HG03159 (cell line): ENCODE data around the gene NSUN4.
A peak's percentile ranks its signal among the peaks of the same experiment; 100 is the strongest.
"Not testable (repeated sequence)": the region's sequence is repeated elsewhere in the genome, so short reads cannot be mapped to it uniquely, and the experiment has no call there.

Experiments used
- ATAC-seq: cut with Tn5 transposase; IDR thresholded peaks from one replicate; pipeline ENCODE4 v1.9.1; 2021; ENCODE audit warnings: mild to moderate bottlenecking, moderate library complexity; ENCODE audit not compliant: unreplicated experiment

Gene NSUN4

DNA sequence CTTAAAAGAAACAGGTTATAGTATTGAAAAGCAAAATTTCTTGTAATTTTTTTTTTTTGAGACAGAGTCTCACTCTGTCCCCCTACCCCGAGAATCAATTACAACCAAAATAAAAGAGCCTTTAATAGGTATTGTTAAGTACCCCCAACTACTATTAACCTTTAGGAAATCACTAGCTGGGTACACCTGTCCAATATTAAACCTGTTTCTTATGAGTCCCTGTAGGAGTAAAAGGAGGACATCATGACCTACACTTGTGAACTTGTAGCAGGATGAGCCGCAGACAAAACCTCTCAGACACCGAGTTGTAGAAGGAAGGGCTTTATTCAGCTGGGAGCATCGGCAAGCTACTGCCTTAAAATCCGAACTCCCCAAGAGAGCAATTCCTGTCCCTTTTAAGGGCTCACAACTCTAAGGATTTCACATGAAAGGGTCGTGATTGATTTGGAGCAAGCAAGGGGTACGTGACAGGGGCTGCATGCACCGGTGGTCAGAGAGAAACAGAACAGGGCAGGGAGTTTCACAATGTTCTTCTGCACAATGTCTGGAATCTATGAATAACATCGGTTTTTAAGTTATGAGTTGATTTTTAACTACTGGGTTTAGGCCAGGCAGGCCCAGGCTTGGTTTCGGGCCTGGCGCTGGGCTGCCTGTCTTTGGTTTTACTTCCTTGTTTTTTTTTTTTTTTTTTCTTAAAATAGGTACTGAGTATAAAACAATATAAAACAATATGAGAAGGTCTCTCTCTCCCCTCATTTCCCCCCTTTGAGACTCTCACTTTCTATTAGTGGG lies 15.1 kb upstream of the NSUN4 start:
- not testable (repeated sequence) for ATAC-seq

DNA sequence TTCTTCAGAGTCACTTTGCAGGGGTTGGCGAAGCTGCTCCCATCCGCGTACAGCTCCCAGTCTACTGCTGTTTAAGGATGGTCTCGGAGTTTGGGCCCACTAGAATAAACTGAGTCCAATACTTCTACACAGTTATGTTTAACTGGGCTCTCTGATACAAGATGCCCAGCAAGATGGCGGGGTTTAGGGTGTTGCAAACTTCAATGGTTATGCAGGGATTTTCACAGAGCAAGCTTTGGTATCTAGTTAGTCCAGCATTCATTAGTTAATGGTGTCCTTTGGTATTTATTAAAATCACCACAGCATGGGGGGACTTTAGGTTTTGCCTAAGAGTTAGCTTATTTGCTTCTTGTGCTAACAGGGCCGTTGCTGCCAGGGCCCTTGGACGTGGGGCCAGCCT lies 12.4 kb upstream of the NSUN4 start:
- not testable (repeated sequence) for ATAC-seq

DNA sequence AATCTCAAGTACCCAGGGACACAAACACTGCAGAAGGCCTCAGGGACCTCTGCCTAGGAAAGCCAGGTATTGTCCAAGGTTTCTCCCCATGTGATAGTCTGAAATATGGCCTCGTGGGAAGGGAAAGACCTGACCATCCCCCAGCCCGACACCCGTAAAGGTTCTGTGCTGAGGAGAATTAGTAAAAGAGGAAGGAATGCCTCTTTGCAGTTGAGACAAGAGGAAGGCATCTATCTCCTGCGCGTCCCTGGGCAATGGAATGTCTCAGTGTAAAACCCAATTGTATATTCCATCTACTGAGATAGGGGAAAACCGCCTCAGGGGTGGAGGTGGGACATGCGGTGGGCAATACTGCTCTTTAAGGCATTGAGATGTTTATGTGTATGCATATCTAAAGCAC lies 10.8 kb upstream of the NSUN4 start:
- ATAC-seq = not testable (repeated sequence)

DNA sequence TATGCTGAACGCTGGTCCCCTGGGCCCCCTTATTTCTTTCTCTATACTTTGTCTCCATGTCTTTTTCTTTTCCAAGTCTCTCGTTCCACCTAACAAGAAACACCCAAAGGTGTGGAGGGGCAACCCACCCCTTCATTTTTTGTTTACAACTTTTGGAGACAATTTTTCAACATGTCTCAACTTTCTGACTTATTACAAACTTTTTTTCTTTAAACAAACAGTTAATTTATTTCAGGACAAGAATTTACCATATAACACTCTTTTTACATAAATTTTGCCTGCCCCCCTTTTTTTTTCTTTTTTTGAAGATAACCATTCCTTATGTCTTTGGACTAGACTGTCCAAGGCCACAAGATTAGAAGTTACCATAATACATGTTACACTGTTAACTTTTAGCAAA lies 10.2 kb upstream of the NSUN4 start:
- not testable (repeated sequence) for ATAC-seq

DNA sequence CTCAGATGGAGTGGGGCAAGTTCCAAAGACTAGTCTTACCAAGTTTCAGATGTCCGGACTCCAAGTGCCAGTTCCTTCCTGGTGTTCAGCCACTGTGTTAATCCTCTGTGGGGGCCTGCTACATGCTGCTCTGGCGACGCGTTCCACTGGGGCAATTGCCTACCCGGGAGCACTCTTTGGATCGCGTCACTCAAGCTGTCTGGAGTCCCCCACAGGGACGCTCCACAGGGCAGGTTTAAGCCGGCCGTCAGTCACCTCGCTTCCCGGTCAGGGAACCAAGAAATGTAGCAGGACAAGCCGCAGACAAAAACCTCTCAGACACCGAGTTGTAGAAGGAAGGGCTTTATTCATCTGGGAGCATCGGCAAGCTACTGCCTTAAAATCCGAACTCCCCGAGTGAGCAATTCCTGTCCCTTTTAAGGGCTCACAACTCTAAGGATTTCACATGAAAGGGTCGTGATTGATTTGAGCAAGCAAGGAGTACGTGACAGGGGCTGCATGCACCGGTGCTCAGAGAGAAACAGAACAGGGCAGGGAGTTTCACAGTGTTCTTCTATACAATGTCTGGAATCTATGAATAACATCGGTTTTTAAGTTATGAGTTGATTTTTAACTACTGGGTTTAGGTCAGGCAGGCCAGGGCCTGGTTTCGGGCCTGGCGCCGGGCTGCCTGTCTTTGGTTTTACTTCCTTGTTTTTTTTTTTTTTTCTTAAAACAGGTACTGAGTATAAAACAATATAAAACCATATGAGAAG lies 8.6 kb upstream of the NSUN4 start:
- not testable (repeated sequence) for ATAC-seq

DNA sequence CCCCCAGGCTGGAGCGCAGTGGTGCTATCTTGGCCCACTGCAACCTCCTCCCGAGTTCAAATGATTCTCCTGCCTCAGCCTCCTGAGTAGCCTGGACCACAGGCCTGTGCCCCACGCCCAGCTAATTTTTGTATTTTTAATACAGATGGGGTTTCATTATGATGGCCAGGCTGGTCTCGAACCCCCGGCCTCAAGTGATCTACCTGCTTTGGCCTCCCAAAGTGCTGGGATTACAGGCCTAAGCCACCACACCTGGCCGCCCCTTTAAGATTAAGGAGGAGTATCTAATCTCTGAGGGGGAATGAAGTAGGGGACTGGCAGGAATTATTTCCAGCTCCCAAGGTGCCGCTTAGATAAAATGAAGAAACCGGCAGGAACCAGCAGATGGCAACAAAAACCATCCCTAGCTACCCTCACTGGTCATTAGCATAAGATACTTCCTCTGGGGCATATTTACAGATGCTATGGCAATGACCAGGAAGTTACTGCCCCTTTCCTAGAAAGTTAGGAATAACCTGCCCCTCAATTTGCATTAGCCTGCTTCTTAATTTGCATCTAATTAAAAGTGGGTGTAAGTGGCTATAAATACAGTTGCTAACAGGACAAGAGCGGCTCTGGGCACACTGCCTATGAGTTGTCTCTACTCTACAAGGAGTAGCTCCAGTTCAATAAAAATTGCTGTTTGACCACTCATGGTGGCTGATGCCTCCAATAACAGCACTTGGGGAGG lies 7.1 kb upstream of the NSUN4 start:
- peak; percentile 47 for ATAC-seq

DNA sequence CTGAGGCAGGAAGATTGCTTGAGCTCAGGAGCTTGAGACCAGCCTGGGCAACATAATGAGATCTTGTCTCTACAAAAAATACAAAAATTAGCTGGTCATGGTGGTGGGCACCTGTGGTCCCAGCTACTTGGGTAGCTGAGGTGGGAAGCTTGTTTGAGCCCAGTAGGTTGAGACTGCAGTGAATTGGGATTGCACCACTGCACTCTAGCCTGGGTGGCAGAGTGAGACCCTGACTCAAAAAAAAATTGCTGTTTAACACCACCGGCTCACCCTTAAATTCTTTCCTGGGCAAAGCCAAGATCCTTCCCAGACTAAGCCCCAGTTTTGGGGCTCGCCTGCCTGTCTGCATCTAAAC lies 6.6 kb upstream of the NSUN4 start:
- no peak for ATAC-seq

DNA sequence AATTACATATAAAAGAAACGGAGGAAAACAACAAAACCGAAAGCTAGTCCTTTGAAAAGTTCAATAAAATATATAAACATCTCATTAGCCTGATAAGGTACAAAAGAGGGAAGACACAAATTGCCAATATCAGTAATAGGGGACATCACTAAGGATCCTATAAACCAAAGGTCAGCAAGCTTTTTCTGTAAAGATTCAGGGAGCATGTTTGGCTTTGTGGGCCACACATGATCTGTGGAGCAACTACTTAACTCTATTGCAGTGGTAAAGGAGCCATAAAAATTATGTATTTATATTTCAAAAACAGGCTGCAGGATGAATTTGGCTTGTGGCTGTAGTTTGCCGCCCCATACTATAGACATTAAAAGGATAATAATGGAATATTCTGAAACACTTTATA lies 5.5 kb upstream of the NSUN4 start:
- no peak for ATAC-seq

DNA sequence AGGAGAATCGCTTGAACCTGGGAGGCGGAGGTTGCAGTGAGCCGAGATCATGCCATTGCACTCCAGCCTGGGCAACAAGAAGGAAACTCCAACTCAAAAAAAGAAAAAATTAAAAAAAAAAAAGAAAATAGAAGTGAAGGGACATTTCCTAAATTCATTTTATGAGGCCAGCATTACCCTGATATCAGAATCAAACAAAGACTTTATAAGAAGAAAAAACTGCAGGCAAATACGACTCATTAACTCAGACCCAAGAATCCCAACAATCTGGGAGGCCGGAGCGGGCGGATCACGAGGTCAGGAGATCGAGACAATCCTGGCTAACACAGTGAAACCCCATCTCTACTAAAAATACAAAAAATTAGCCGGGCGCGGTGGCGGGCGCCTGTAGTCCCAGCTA lies 3.2 kb upstream of the NSUN4 start:
- not testable (repeated sequence) for ATAC-seq

DNA sequence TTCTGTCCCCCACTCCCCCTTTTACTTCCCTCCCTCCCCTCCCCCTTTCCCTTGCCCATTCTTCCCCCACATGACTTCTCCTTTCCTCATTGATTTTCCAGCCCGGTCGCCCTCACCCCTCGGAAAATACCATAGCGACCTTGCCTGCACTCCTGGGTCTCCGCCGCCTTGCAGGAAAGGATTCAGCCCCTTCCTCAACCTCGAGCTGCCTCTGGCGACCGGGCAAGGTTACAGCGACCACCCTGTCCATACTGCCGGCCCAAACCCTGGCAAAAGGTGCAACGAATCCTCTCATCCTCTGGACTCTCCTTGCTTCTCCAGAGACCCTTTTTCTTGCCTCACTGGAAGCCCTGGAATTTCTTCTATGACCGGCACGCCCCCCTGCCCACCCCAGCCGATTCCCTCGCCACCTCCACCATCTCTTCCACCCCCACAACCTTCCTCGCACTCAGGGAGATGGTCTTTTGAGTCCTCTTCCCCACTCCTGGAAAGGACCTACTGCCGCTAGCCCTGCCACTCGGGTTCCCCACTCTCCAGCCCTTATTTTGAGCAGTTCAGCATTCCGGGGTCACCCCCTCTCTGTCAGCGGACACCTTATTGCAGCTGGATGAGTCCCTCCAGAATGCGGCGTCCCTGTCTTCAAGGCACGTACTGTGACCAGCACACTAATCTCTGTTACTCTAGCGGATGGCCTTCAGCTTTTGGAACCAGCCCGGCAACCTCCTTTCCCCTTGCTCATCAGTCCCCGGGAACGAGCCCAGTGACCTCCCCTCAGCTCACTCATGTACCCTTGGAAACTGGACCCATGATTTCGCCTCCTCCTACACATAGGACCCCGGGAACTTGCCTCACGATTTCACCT lies 846 bp downstream of the NSUN4 start:
- ATAC-seq = no peak

DNA sequence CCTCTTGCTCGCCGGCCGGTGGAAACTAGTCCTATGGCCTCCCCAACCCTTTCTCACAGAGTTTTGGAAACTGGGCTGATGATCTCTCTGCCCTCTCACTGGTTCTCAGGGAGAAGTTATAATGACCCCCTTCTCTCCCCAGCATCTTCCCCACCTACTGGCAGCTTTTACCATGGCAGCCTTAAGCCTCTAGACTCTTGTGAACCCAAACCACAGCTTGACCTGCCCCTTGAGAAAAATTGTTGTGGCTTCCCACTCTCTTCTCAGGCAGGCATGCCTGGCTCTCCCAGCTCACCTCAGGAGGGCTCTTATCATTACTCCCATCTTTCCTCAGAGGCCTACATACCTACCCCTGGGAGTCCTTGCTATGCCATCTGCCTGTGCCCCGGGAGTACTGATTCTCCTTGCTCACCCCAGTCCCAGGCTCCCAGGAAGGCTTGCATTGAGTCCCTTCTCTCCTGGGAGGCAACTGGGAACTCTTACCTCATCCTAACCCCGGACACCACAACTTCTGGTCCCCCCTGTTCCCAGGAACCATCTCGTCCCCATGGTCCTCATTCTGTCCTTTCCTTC lies 1.6 kb downstream of the NSUN4 start:
- ATAC-seq = peak; percentile 42

DNA sequence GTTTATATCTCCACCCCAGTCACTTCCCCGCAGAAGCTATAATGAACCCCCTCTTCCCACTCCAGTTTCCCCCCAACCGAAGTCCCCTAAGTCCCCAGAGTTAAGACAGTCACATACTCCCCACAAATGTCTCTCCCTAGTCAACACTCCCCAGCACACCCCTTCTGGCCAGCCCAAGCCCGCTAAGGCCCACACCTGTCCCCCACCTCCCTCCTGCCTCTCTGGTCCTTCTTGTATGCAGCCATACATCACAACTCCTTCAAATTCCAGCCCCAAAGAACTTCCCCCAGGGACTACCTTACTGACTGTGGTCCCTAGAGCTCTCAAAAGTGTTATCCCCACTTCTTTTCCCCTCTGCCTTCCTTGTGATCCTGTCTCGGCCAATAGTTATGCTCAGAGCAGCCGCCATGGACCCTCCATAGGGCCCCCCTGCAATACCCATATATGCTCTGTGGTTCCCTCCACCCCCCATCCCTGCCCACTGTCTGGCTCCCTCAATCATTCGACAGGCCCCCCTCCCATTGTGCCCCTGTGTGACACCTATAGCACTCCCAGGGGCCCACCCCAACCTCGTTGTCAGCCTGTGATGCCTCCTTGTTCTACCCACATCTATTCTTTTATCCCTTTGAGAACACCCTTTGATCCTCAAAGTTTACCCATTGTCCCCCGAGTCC lies 2.2 kb downstream of the NSUN4 start:
- no peak for ATAC-seq

DNA sequence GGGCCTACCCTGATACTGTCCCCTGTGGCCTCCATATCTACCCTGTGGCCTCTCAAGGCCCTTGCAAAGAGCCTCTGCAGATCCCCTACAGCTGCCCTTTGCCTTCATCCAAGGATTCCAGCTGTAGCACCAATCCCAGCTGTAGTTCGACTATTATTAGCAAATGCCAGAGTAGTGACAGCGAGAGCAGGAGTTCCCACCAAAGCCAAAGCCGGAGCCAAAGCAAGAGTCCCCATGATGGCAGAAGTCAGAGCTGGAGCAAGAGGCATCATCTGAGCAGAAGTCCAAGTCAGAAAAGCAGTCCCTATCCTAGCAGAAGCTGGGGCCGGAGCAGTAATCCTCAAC lies 2.7 kb downstream of the NSUN4 start:
- ATAC-seq = no peak

DNA sequence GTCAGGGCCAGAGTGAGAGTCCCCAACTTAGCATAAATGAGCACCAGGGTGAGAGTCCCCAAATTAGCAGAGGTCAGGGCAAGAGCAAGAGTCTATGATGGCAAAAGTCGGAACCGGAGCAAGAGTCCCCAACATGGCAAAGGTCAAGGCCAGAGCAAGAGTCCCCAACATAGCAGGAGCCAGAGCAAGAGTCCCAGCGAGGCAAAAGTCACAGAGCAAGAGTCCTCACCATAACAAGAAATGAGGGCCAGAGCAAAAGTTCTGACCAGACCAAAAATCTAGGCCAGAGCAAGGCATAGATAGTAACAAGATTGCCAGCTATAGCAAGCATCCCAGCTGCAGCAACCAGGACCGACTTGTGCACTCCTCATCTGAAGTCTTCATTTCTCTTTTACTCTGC lies 3.1 kb downstream of the NSUN4 start:
- no peak for ATAC-seq

DNA sequence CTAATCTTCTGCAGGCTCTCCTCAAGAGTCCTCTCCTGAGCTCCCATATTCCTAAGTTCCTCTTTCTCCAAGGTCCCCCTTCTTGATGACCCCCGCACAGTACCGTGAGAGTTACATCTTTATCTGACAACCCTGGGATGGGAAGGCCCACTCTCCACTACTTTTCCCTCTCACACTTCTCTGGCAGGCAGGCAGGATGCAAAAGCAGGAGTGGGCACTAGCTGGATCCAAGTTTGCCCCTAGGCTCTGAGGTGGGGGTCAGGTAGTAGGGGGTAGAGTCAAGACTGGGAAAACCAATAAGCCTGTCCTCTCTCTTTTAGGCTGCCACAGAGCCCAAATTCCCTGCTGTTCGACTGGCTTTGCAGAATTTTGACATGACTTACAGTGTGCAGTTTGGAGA lies 3.9 kb downstream of the NSUN4 start:
- no peak for ATAC-seq

DNA sequence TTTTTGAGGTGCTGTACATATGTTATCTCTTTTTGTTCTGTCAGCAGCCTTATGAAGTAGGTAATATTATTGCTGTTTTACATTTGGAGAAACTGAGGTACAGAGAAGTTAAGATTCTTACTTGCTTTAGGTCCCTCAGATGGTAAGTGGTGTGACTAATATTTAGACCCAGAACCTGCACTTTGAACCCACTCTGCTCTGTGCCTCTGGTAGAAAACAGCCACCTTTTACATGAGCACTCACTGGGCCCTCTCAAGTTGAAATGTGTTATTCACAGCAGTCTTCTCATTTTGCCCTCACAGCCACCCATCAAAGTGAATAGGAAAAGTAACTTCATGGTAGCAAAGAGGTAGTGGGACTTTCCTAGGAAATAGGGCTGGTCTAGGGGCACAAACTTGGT lies 4.7 kb downstream of the NSUN4 start:
- ATAC-seq = no peak

DNA sequence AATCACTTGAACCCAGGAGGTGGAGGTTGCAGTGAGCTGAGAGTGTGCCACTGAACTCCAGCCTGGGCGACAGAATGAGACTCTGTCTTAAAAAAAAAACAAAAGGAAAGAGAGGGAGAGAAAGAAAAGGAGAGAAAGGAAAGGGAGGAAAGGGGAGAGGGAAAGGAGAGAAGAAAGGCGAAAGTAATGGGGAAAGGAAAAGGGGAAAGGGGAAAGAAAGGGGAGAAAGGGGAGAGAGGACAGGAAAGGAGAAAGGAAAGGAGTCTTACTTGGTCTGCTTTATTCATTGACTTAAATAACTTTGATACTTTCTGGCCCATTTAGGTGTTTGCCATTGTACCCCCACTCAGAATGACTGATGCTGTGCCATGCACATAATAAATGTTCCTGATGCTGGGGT lies 11.8 kb downstream of the NSUN4 start:
- no peak for ATAC-seq

DNA sequence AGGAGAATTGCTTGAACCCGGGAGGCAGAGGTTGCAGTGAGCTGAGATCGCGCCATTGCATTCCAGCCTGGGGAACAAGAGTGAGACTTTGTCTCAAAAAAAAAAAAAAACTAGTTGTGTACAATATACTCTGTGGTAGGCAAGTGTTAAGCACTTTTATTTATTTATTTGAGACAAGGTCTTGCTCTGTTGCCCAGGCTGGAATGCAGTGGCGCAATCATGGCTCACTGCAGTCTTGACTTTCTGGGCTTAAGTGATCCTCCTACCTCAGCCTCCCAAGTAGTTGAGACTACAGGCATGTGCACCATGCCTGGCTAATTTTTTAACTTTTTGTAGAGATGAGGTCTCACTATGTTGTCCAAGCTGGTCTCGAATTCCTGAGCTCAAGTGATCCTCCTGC lies 15.3 kb downstream of the NSUN4 start:
- ATAC-seq = not testable (repeated sequence)

DNA sequence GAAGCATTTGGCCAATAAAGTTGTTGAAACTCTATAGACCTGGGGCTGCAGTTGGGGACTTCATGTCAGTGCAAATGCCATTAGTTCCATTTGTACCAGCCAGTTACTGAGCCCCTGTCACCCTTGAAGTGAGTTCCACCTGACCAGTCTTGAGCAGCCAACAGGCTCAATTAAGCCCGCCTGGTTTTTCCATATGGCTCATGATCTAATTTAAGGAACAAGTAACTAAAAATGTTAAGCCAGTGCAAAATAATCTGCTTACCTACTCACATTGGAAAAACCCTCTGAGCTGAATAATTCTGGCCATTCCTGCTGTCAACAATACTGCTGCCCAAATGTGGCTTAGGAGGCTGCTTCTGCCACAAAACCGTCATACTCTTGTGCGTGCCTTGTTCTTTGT lies 21.6 kb downstream of the NSUN4 start:
- no peak for ATAC-seq

DNA sequence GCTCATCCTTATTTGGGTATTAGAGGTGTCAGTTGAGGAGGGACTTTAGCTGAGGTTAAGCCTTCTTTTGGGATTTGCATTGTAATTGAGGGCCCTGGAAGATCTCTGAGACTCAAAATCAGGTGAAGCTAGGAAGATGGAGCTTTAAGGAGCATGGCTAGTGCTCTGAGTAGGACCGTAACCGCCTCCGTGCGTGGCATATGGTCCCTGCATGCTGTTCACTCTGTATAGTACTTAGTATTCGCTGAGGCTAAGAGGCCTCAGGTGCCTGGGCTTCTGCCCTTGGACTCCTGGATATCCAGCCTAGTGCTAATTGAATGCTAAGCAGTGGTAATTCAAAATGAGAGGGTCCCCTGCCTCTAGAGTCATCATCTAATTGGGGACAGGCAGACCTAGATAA lies 22.5 kb downstream of the NSUN4 start:
- ATAC-seq = no peak
